ENCODE data around the gene MLST8.

- TF ChIP-seq ZNF274 (IDR thresholded peaks at IDR 0.05; ENCODE audit: low read depth, low read length) (no peak), YY1 (IDR thresholded peaks at IDR 0.05; ENCODE audit: insufficient read depth, insufficient read length) (no peak)
Measured at GRCh38 chr16:2208308-2208707, 3.1 kb downstream of the MLST8 start.

All from NT2/D1 (cell line).